GM13977 (cell line): ENCODE measurements around the gene PDYN.

Source experiments
- DNase-seq: peaks from one replicate; pipeline ENCODE4 v3.0.0; 2012; ENCODE audit warnings: low spot score
- in situ Hi-C: fragments of 300-500 bp; cut with MboI; formaldehyde crosslinking; loops from one replicate; pipeline ENCODE4 v1.12.0; 2022; ENCODE audit warnings: low sequenced_read_pairs, low pct_unique_long_range_greater_than_20kb, mixed read lengths, inconsistent platforms; ENCODE audit not compliant: unreplicated experiment
- TF ChIP-seq, protein P1 (sequence below): IDR thresholded peaks from 2 replicates; pipeline ENCODE4 v1.5.1; 2012; ENCODE audit warnings: mild to moderate bottlenecking, control low read depth; ENCODE audit not compliant: insufficient read depth; ENCODE audit errors: extremely low read depth, missing control alignments

Gene PDYN

DNA sequence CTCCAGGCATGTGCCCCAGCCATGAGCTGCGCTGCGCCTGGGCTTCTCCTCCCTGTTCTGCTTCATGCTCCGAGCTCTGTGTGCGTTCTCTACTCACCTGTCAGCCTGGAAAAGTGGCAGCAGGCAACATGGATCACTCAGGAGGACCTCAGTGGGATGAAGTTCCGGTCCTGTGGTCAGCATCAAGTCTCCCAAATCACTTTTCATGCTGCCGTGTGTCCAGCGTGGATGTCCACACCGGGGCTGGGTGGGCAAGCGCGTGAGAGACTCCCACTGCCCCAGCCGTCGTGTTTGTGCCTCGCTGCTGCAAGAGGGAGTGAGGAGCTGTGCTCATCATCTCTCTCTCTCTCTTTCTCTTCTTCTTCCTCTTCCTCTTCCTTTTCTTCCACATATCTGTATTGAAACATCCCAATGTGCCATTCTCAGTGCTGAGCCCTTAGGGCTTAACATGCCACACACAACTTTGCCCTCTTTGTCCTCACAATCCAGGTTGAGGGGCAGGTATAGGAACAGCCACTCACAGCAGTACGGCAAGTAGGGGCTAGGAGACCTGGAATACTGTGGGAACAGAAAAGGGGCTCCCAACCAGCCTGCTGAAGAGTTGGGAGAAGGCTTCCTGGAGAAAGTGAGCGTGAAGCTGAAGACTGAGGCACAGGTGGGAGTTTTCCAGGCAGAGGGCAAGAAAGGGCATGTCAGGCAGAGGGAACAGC is 3.8 kb upstream of the PDYN start:
- no peak for DNase-seq
- TF ChIP-seq, protein P1, sequence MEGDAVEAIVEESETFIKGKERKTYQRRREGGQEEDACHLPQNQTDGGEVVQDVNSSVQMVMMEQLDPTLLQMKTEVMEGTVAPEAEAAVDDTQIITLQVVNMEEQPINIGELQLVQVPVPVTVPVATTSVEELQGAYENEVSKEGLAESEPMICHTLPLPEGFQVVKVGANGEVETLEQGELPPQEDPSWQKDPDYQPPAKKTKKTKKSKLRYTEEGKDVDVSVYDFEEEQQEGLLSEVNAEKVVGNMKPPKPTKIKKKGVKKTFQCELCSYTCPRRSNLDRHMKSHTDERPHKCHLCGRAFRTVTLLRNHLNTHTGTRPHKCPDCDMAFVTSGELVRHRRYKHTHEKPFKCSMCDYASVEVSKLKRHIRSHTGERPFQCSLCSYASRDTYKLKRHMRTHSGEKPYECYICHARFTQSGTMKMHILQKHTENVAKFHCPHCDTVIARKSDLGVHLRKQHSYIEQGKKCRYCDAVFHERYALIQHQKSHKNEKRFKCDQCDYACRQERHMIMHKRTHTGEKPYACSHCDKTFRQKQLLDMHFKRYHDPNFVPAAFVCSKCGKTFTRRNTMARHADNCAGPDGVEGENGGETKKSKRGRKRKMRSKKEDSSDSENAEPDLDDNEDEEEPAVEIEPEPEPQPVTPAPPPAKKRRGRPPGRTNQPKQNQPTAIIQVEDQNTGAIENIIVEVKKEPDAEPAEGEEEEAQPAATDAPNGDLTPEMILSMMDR: no peak
- in situ Hi-C loops: no loop called here

DNA sequence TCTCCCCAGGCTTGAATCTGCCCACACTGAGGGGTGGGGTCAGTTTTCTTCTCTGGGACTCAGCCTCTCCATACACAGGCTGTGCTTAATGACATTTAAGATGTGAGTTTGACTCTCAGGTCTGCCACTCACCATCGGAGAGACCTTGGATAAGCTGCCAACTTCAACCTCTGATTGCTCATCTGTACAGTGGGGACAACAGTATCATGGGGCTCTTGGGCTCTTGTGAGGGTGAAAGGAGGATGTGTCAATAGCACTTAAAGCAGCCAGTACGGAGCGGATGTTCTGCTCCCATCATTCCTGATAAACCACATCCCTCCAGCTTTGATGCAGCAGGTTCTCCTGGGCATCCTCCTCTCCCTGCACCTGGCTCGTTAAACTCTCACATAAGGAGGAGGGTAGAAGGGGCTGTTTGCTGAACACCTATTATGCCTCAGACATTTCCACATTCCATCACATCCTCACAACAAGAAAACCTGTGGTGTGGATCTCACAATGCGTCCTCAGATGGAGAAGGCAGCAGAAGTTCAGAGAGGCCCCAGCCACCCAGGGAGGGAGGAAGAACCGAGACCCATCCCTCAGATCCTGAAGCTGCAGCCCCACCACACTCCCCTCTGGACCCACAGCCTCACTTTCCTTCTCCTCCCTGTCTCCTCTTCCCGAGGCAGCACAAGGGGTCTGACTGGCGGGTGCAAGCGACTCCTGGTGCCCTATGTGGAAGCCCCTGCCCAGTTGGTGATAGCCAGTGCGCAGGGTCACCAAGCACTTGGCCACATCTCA is 1.9 kb upstream of the PDYN start:
- TF ChIP-seq, protein P1: no peak
- in situ Hi-C loops: no loop called here
- no peak for DNase-seq

DNA sequence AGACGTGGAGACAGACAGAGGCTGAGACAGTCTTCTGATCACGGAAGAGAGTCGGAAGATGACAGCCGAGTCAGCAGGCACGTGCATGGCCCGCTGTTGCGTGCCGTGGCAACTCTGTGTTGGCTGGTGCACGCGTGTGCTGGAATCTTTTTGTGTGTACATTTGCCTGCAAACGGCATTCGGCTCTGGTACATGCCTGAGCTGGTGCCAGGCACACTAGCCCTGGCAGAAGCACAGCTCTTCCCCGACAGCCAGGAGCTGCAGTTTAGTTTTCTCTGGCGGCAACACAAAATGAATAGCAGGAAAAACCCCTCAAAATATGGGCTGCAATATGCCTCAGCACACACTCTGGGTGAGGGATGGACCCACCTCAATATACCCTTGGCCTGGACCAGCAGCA is 769 bp upstream of the PDYN start:
- in situ Hi-C loops: no loop called here
- DNase-seq: no peak
- TF ChIP-seq, protein P1: no peak

DNA sequence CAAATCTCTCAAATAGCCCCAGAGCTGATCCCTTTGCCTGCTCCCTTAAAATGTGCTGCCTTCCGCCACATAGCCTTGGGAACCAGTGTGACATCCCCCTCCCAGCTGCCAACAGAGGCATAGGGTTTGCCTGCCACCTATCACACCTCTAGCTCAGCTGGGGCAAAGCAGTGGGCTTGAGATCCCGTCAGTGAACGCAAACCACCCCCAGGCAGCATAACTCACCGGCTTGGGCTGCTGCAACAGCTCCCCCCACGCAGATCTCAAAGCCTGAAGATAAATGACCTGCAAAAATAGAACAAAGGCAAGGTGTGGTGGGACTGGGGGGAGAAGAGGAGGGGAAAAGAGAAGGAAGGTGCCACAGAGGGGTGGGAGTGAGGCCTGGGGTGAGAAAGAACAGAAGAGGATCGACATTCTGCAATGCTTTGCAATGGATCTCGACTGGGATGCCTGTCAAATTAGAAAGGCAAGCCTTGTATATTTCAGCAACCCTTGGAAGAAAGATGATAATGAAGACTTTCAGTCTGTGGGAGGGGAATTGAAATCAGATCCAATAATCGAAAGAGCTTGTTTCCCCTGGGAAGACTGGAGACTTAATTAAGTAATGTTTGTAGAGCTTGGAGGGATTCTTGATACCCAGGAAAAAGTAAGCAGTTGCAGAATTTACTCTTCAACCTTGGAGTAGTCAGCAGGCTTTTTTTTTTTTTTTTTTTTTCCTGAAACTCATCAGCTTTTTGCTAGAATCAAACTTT is 1.3 kb downstream of the PDYN start:
- no peak for DNase-seq
- TF ChIP-seq, protein P1: no peak
- in situ Hi-C loops: no loop called here

DNA sequence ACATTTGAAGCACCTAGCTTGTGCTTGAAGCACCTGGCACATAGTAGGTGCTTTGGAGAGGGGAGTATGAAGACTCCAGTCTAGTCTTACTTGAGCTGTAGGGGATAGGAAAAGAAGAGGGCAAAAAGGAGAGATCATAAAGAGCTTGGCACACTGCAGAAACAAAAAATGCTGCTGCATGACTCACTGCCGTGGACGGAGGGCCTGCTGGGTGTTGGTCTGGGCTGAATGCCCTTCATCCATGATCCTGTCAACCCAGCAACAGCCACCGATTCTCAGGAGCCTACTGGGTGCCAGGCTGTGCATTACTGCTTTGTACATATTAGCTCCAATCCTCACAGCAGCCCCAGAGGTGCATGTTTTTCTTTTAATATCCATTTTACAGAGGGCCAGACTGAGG is 6.0 kb downstream of the PDYN start:
- TF ChIP-seq, protein P1: no peak
- DNase-seq: no peak
- in situ Hi-C loops: no loop called here

DNA sequence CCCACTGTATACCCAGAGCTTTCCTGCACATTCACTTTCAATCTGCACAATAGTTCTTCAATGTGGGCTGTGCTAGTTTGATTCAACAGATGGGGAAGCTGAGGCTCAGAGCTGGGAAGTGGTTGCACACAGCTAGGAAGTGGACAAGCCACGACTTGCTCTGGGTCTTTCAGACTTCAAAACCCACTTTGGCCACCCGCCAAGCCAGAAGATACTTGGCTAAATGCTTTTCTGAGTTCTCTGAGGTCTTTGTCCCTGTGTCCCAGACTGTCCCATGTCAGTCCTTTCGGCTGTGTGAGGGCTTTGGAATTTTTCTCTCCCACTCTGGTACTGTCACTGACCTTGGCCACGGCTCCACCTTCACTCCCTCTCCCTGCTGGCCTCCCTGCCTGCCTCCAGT is 10.6 kb downstream of the PDYN start:
- DNase-seq: no peak

More for the DNA sequence above, 10.6 kb downstream of the PDYN start:
- in situ Hi-C loops: no loop called here
- TF ChIP-seq, protein P1: no peak
